Trophoblast cell (in vitro differentiated cells and primary cell): ENCODE measurements around the gene FBXO2.

ENCODE experiments used
- DNase-seq, 2 donors: peaks; one replicate each; pipeline ENCODE4 v3.0.0-alpha.2; 2016
- H2AFZ ChIP-seq: 2 replicates; pipeline ENCODE4 v1.6.1; 2013; ENCODE audit warnings: low read length, moderate library complexity, mild to moderate bottlenecking; ENCODE audit not compliant: insufficient read depth, poor library complexity
- H2AK5ac ChIP-seq: 2 replicates; pipeline ENCODE4 v1.6.1; 2013; ENCODE audit warnings: mild to moderate bottlenecking, low read length
- H2BK120ac ChIP-seq: 2 replicates; pipeline ENCODE4 v1.6.1; 2013; ENCODE audit warnings: low read length, mild to moderate bottlenecking, moderate library complexity; ENCODE audit not compliant: insufficient read depth, poor library complexity
- H2BK12ac ChIP-seq: 2 replicates; pipeline ENCODE4 v1.6.1; 2013; ENCODE audit warnings: mild to moderate bottlenecking, low read length, moderate library complexity
- H2BK5ac ChIP-seq: 2 replicates; pipeline ENCODE4 v1.6.1; 2013; ENCODE audit warnings: low read length, low read depth, moderate library complexity, mild to moderate bottlenecking; ENCODE audit not compliant: poor library complexity
- H3K14ac ChIP-seq: 2 replicates; pipeline ENCODE4 v1.6.1; 2013; ENCODE audit warnings: mild to moderate bottlenecking, low read length
- H3K18ac ChIP-seq: 2 replicates; pipeline ENCODE4 v1.6.1; 2013; ENCODE audit warnings: mild to moderate bottlenecking, low read length
- H3K23ac ChIP-seq: 2 replicates; pipeline ENCODE4 v1.6.1; 2013; ENCODE audit warnings: low read length
- H3K27ac ChIP-seq: 2 replicates; pipeline ENCODE4 v1.5.1; 2013; ENCODE audit warnings: low read depth, mild to moderate bottlenecking, inconsistent platforms, low read length, moderate library complexity
- H3K27me3 ChIP-seq: 2 replicates; pipeline ENCODE4 v1.6.1; 2013; ENCODE audit warnings: inconsistent platforms, mild to moderate bottlenecking, low read length, moderate library complexity; ENCODE audit not compliant: insufficient read depth
- H3K36me3 ChIP-seq, 2 experiments: 1 replicate in 1 of 2; 2 replicates in 1 of 2; pipeline ENCODE4 v1.6.1; 2013; ENCODE audit warnings: low read length in 2 of 2, mild to moderate bottlenecking in 2 of 2, moderate library complexity in 1 of 2; ENCODE audit not compliant: insufficient read depth in 2 of 2, control insufficient read depth in 1 of 2
- H3K4ac ChIP-seq: 2 replicates; pipeline ENCODE4 v1.6.1; 2013; ENCODE audit warnings: low read depth, mild to moderate bottlenecking, low read length, moderate library complexity
- H3K4me1 ChIP-seq, 2 experiments: 1 replicate in 1 of 2; 2 replicates in 1 of 2; pipeline ENCODE4 v1.6.1; 2013; ENCODE audit warnings: low read length in 2 of 2, mild to moderate bottlenecking in 2 of 2, moderate library complexity in 1 of 2; ENCODE audit not compliant: insufficient read depth in 2 of 2, control insufficient read depth in 1 of 2
- H3K4me2 ChIP-seq: 2 replicates; pipeline ENCODE4 v1.6.1; 2013; ENCODE audit warnings: inconsistent platforms, mild to moderate bottlenecking, low read length, moderate library complexity
- H3K4me3 ChIP-seq: 2 replicates; pipeline ENCODE4 v1.5.1; 2013; ENCODE audit warnings: mild to moderate bottlenecking, low read depth, low read length, inconsistent platforms
- H3K79me1 ChIP-seq: one replicate; pipeline ENCODE4 v1.6.1; 2013; ENCODE audit warnings: low read length
- H3K79me2 ChIP-seq: 2 replicates; pipeline ENCODE4 v1.6.1; 2013; ENCODE audit warnings: low read length, mild to moderate bottlenecking; ENCODE audit not compliant: control insufficient read depth, insufficient read depth, poor library complexity
- H3K9ac ChIP-seq: 2 replicates; pipeline ENCODE4 v1.6.1; 2013; ENCODE audit warnings: mild to moderate bottlenecking, low read length
- H3K9me3 ChIP-seq: 2 replicates; pipeline ENCODE4 v1.6.1; 2013; ENCODE audit warnings: low read depth, mild to moderate bottlenecking, control low read depth, inconsistent platforms, low read length; ENCODE audit not compliant: insufficient read depth
- H4K12ac ChIP-seq: 2 replicates; pipeline ENCODE4 v1.6.1; 2013; ENCODE audit warnings: low read depth, mild to moderate bottlenecking, low read length, moderate library complexity
- H4K8ac ChIP-seq: 2 replicates; pipeline ENCODE4 v1.6.1; 2013; ENCODE audit warnings: low read depth, mild to moderate bottlenecking, low read length, moderate library complexity
- H4K91ac ChIP-seq: one replicate; pipeline ENCODE4 v1.6.1; 2013; ENCODE audit warnings: low read depth, mild to moderate bottlenecking, low read length, moderate library complexity
- WGBS: extraction: QIAGEN DNeasy Blood & Tissue Kit; methylation state at CpG from one replicate; pipeline ENCODE4 v1.1.7; 2013; ENCODE audit warnings: missing lambda C conversion rate; ENCODE audit not compliant: insufficient read length, insufficient coverage; ENCODE audit errors: extremely low coverage; 5-methylcytosine and 5-hydroxymethylcytosine counted together

Gene FBXO2

DNA sequence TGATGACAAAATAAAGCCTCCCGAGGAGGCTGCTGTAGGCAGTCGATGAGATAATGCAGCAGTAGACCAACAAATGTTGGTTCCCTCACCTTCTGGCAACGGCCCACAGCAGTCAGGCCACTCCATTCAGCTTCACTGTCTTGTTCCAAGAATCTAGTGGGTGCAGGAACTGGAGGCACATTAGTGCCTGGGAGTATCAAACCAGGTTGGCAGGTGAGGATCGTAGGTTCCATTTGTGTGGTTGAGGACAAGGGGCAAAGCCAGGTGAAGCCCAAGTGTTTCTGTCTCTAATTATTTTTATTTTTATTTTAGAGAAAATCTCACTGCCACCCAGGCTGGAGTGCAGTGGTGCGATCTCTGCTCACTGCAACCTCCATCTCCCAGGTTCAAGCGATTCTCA, 13.3 kb downstream of the FBXO2 start:
- Histone ChIP-seq H2BK5ac (no peak overlapping the region), H3K4me2 (no peak overlapping the region), H3K18ac (no peak overlapping the region), H3K4me3 (peak overlapping the region; percentile 27), H3K23ac (no peak overlapping the region), H3K9me3 (no peaks in the 10 kb centered on the region), H4K8ac (no peak overlapping the region), H3K27ac (no peak overlapping the region), H3K4me1 (no peaks in the 10 kb centered on the region), H3K9ac (no peak overlapping the region), H3K79me1 (no peaks in the 10 kb centered on the region), H2BK12ac (no peak overlapping the region), H4K12ac (no peak overlapping the region), H3K14ac (no peak overlapping the region), H3K79me2 (no peaks in the 10 kb centered on the region), H2BK120ac (no peak overlapping the region), H2AFZ (no peak overlapping the region), H3K4ac (no peak overlapping the region), H3K36me3 (no peaks in the 10 kb centered on the region), H3K27me3 (no peaks in the 10 kb centered on the region), H2AK5ac (no peak overlapping the region), H4K91ac (no peak overlapping the region)
- DNase-seq, result no peak
- no CpG with 5 or more reads among the region's 6 CpGs for WGBS

DNA sequence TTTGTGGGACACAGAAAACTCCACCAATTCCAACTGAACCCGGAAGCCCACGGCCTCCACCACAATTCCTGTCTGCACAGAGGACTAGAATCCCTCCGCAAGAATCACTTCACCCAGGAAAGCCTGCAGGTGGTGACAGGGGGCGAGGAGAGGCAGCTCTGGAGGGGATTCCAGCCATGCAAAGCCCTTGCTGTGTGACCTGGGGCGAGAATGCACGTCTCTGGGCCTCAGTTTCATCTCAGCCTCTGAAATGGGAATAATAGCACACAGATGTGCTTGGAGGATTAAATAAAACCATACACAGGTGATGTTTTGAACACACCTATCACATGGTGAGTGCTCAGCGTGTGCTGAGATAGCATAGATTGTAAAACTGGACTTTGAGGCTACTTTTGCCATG, 14.1 kb downstream of the FBXO2 start:
- Histone ChIP-seq H4K12ac (no peak overlapping the region), H3K79me2 (no peaks in the 10 kb centered on the region), H3K27ac (no peak overlapping the region), H4K8ac (no peak overlapping the region), H3K23ac (no peak overlapping the region), H3K4ac (no peak overlapping the region), H3K4me1 (no peaks in the 10 kb centered on the region), H3K9ac (no peak overlapping the region), H3K14ac (no peak overlapping the region), H3K79me1 (no peaks in the 10 kb centered on the region), H3K18ac (no peak overlapping the region), H2BK12ac (no peak overlapping the region), H2AFZ (no peak overlapping the region), H3K27me3 (no peaks in the 10 kb centered on the region), H2BK120ac (no peak overlapping the region), H4K91ac (no peak overlapping the region), H3K36me3 (no peaks in the 10 kb centered on the region), H3K4me3 (no peak overlapping the region), H3K9me3 (no peaks in the 10 kb centered on the region), H2AK5ac (no peak overlapping the region), H3K4me2 (no peak overlapping the region), H2BK5ac (no peak overlapping the region)
- WGBS, result no CpG with 5 or more reads among the region's 7 CpGs
- no peak for DNase-seq

DNA sequence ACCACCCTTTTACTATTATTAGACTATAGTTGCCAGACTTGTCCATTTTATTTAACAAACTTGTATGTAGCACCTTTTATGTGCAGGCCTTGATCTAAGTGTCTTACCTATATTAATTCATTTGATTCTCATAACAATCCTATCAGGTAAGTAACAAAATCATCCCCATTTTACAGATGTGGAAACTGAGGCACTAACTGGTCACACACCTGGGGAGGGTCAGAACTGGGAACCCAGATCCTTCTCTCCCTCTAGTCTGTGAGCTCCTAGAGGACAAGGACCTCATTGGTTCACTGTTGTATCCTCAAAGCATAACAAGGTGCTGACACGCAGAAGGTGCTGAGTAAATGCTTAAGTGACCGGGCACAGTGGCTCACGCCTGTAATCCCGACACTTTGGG, 14.9 kb downstream of the FBXO2 start:
- Histone ChIP-seq H3K18ac (no peak overlapping the region), H3K14ac (no peak overlapping the region), H2BK5ac (no peak overlapping the region), H3K23ac (no peak overlapping the region), H4K12ac (no peak overlapping the region), H3K79me2 (no peaks in the 10 kb centered on the region), H3K4me1 (no peaks in the 10 kb centered on the region), H2BK120ac (no peak overlapping the region), H2AFZ (no peak overlapping the region), H3K36me3 (no peaks in the 10 kb centered on the region), H3K27ac (no peak overlapping the region), H4K8ac (no peak overlapping the region), H2AK5ac (no peak overlapping the region), H3K79me1 (no peaks in the 10 kb centered on the region), H4K91ac (no peak overlapping the region), H3K4me3 (no peak overlapping the region), H3K27me3 (no peaks in the 10 kb centered on the region), H3K9me3 (no peaks in the 10 kb centered on the region), H3K9ac (no peak overlapping the region), H3K4ac (no peak overlapping the region), H3K4me2 (no peak overlapping the region), H2BK12ac (no peak overlapping the region)
- no CpG with 5 or more reads among the region's 4 CpGs for WGBS
- DNase-seq, result no peak

- Histone ChIP-seq H2BK120ac (no peak overlapping the region), H2AK5ac (no peak overlapping the region), H3K4me3 (no peak overlapping the region), H3K27me3 (no peaks in the 10 kb centered on the region), H3K4me2 (no peak overlapping the region), H3K14ac (no peak overlapping the region), H3K79me1 (no peaks in the 10 kb centered on the region), H2BK12ac (no peak overlapping the region), H3K36me3 (no peaks in the 10 kb centered on the region), H3K27ac (no peak overlapping the region), H3K23ac (no peak overlapping the region), H3K4me1 (no peaks in the 10 kb centered on the region), H2BK5ac (no peak overlapping the region), H4K91ac (no peak overlapping the region), H2AFZ (no peak overlapping the region), H3K18ac (no peak overlapping the region), H3K4ac (no peak overlapping the region), H3K9me3 (no peaks in the 10 kb centered on the region), H3K79me2 (no peaks in the 10 kb centered on the region), H4K12ac (no peak overlapping the region), H3K9ac (no peak overlapping the region), H4K8ac (no peak overlapping the region)
- no peak for DNase-seq
- WGBS, result no CpG with 5 or more reads among the region's 5 CpGs
Observed at GRCh38 chr1:11638121-11638520, 16.1 kb downstream of the FBXO2 start.
